Fibroblast of lung (primary cell): ENCODE measurements around the gene RNU11. TPM values are rescaled to one million over a fixed set of nuclear protein-coding genes. Genes with fewer than 3 reads are reported as not detected.

Source experiments
- polyA plus RNA-seq, 2 donors: library from polyadenylated mRNA; depleted of rRNA in 1 of 2; stranded (reverse) in 1 of 2; unstranded in 1 of 2; fragments of >200 nt; gene quantifications; 2 replicates each; pipeline ENCODE4 v1.2.1, GENCODE V29; 2011 to 2012; ENCODE audit warnings: missing spikeins in 1 of 2
- total RNA-seq: library from RNA; depleted of rRNA; stranded (reverse); fragments of >200 nt; gene quantifications from 2 replicates; pipeline ENCODE4 v1.2.1, GENCODE V29; 2014

RNU11 gene
- total and polyA plus RNA-seq, 2 donors (not counting 1 experiment from before 2014, with no cell fraction given), result not detected

Other genes starting within 250 kb of the RNU11 start
- gene RCC1, start 142.6 kb upstream of the RNU11 start, total RNA-seq, result 63.6 and 74.0 TPM in 2 replicates
- gene RCC1, start 142.6 kb upstream of the RNU11 start, polyA plus RNA-seq, result 16.4 and 28.4 TPM in 2 replicates
- gene TRNAU1AP, start 95.5 kb upstream of the RNU11 start, total RNA-seq, result 19.0 and 25.1 TPM in 2 replicates
- gene TRNAU1AP, start 95.5 kb upstream of the RNU11 start, polyA plus RNA-seq, result 31.7 and 35.7 TPM in 2 replicates
- gene RAB42, start 56.3 kb upstream of the RNU11 start, total RNA-seq, result 4.1 and 5.8 TPM in 2 replicates
- 2.7 and 3.4 TPM in 2 replicates for gene RAB42, start 56.3 kb upstream of the RNU11 start, polyA plus RNA-seq
- gene TAF12, start 5.5 kb upstream of the RNU11 start, total RNA-seq, result 52.2 and 52.4 TPM in 2 replicates
- 49.7 and 66.2 TPM in 2 replicates for gene TAF12, start 5.5 kb upstream of the RNU11 start, polyA plus RNA-seq
- gene GMEB1, start 20.2 kb downstream of the RNU11 start, total RNA-seq, result 5.4 and 6.2 TPM in 2 replicates
- 8.9 and 9.4 TPM in 2 replicates for gene GMEB1, start 20.2 kb downstream of the RNU11 start, polyA plus RNA-seq
- gene YTHDF2, start 88.3 kb downstream of the RNU11 start, total RNA-seq, result 57.3 and 57.5 TPM in 2 replicates
- gene YTHDF2, start 88.3 kb downstream of the RNU11 start, polyA plus RNA-seq, result 87.9 and 89.0 TPM in 2 replicates
- gene OPRD1, start 163.6 kb downstream of the RNU11 start, total RNA-seq, result under 0.01 TPM in 1 of 2 replicates, not detected in the other
- 0.01 TPM in 1 of 2 replicates, not detected in the other for gene OPRD1, start 163.6 kb downstream of the RNU11 start, polyA plus RNA-seq